ENCODE data around the gene OTOF. TPM values are rescaled to one million over a fixed set of nuclear protein-coding genes. Genes with fewer than 3 reads are reported as not detected.

The OTOF gene
- total RNA-seq (2021) (not detected in 2 replicates), Bru-seq, nascent RNA (not detected), BruChase-seq, experiment 1, labeled RNA remaining after a 2-hour chase (not detected), BruChase-seq, experiment 2, labeled RNA remaining after a 6-hour chase (percentile 5 among the genes with signal in this experiment)
- long read RNA-seq: 0 reads

- Histone ChIP-seq H3K4me3 (ENCODE audit: low read depth, low read length, poor library complexity, severe bottlenecking) (no peak within 1 kb of the TSS), H3K27ac (ENCODE audit: low read depth, low read length, poor library complexity, severe bottlenecking) (no peak within 1 kb of the TSS), H3K27me3 (replicated peaks; ENCODE audit: insufficient read depth, low read depth, low read length, poor library complexity) (no peaks in the 10 kb centered on the region), H3K9me3 (ENCODE audit: low read depth, low read length, poor library complexity, severe bottlenecking) (no peaks in the 10 kb centered on the region), H3K36me3 (ENCODE audit: insufficient read depth, low read length, poor library complexity, severe bottlenecking) (no peaks in the 10 kb centered on the region), H3K4me1 (ENCODE audit: insufficient read depth, low read length, poor library complexity, severe bottlenecking) (no peaks in the 10 kb centered on the region)
- DNase-seq (ENCODE audit: low spot score): no peak
- no peak for TF ChIP-seq CTCF (conservative IDR thresholded peaks at IDR 0.05; ENCODE audit: low read depth, low read length)
- no peak for TF ChIP-seq EZH2 (IDR thresholded peaks at IDR 0.05; ENCODE audit: borderline replicate concordance, low read depth, low read length, poor library complexity, severe bottlenecking)
- CTCF ChIA-PET: no interaction called here
- POLR2A ChIA-PET (ENCODE audit: low non-redundant PET): interaction anchor here (0.5 kb wide), 1 partner anchor 95 kb away, joined by 4 read pairs; no protein-coding TSS in a partner anchor
- BruUV-seq (replicated peaks): no TSS peak
- intact Hi-C loops (cut with micrococcal nuclease; ENCODE audit: unreplicated experiment): no loop called here
These were observed at the start of gene OTOF for GRCh38 chr2:26477911-26478253. TSS of gene OTOF (minus strand) at chr2:26478124.

DNA sequence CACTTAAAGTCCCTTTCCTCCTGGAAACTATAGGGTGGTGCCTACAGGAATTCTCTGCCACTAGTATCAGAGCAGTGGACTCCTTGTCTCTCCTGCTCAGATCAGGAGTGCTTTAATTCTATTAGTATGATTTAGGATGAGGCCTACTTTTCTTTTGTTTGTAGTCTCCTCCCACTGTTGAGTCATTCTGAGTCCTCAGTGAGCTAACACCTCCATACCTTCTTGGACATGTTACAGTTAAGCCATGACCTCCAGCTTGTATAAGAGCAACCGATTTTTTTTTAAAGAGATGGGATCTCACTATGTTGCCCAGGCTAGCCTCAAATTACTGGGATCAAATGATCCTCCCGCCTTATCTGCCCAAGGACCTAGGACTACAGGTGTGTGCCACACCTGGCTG, 48.7 kb upstream of the OTOF start:
- peaks cover under 1% of the 10 kb centered on the region for H3K27me3 ChIP-seq (replicated peaks; ENCODE audit: insufficient read depth, low read depth, low read length, poor library complexity)
- ChIA-PET CTCF (no interaction called here), POLR2A (ENCODE audit: low non-redundant PET) (no interaction called here)
- no peaks in the 10 kb centered on the region for H3K4me1 ChIP-seq (ENCODE audit: insufficient read depth, low read length, poor library complexity, severe bottlenecking)
- BruUV-seq (replicated peaks): no TSS peak
- H3K27ac ChIP-seq (ENCODE audit: low read depth, low read length, poor library complexity, severe bottlenecking): no peak overlapping the region
- H3K4me3 ChIP-seq (ENCODE audit: low read depth, low read length, poor library complexity, severe bottlenecking): no peak overlapping the region
- no peak for DNase-seq (ENCODE audit: low spot score)
- H3K9me3 ChIP-seq (ENCODE audit: low read depth, low read length, poor library complexity, severe bottlenecking): no peaks in the 10 kb centered on the region
- TF ChIP-seq CTCF (conservative IDR thresholded peaks at IDR 0.05; ENCODE audit: low read depth, low read length) (no peak), EZH2 (IDR thresholded peaks at IDR 0.05; ENCODE audit: borderline replicate concordance, low read depth, low read length, poor library complexity, severe bottlenecking) (no peak)
- intact Hi-C loops (cut with micrococcal nuclease; ENCODE audit: unreplicated experiment): no loop called here
- no peaks in the 10 kb centered on the region for H3K36me3 ChIP-seq (ENCODE audit: insufficient read depth, low read length, poor library complexity, severe bottlenecking)

DNA sequence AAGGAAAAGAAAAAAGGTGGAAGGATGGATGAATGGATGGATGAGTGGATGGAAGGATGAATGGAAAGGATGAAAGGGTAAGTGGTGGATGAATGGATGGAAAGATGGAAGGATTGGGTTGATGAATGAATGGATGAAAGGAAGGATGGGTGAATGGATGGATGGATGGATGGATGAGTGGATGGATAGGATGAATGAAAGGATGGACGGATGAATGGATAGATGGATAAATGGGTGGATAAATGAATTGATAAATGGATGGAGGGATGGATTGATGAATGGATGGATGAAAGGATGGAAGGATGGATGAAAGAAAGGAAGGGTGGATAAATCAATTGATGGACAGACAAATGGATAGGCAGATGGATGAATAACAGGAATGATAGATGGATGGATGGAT, 48.2 kb upstream of the OTOF start:
- Histone ChIP-seq H3K36me3 (ENCODE audit: insufficient read depth, low read length, poor library complexity, severe bottlenecking) (no peaks in the 10 kb centered on the region), H3K27ac (ENCODE audit: low read depth, low read length, poor library complexity, severe bottlenecking) (no peak overlapping the region), H3K4me3 (ENCODE audit: low read depth, low read length, poor library complexity, severe bottlenecking) (no peak overlapping the region), H3K4me1 (ENCODE audit: insufficient read depth, low read length, poor library complexity, severe bottlenecking) (no peaks in the 10 kb centered on the region), H3K9me3 (ENCODE audit: low read depth, low read length, poor library complexity, severe bottlenecking) (no peaks in the 10 kb centered on the region), H3K27me3 (replicated peaks; ENCODE audit: insufficient read depth, low read depth, low read length, poor library complexity) (peaks cover 5% of the 10 kb centered on the region)
- ChIA-PET POLR2A (ENCODE audit: low non-redundant PET) (no interaction called here), CTCF (no interaction called here)
- no TSS peak for BruUV-seq (replicated peaks)
- TF ChIP-seq EZH2 (IDR thresholded peaks at IDR 0.05; ENCODE audit: borderline replicate concordance, low read depth, low read length, poor library complexity, severe bottlenecking) (no peak), CTCF (conservative IDR thresholded peaks at IDR 0.05; ENCODE audit: low read depth, low read length) (no peak)
- DNase-seq (ENCODE audit: low spot score): no peak
- intact Hi-C loops (cut with micrococcal nuclease; ENCODE audit: unreplicated experiment): no loop called here

All from A673 (cell line).